ENCODE results near the gene SFXN4.
A peak's percentile ranks its signal among the peaks of the same experiment; 100 is the strongest.

The SFXN4 gene, protein sequence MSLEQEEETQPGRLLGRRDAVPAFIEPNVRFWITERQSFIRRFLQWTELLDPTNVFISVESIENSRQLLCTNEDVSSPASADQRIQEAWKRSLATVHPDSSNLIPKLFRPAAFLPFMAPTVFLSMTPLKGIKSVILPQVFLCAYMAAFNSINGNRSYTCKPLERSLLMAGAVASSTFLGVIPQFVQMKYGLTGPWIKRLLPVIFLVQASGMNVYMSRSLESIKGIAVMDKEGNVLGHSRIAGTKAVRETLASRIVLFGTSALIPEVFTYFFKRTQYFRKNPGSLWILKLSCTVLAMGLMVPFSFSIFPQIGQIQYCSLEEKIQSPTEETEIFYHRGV

DNA sequence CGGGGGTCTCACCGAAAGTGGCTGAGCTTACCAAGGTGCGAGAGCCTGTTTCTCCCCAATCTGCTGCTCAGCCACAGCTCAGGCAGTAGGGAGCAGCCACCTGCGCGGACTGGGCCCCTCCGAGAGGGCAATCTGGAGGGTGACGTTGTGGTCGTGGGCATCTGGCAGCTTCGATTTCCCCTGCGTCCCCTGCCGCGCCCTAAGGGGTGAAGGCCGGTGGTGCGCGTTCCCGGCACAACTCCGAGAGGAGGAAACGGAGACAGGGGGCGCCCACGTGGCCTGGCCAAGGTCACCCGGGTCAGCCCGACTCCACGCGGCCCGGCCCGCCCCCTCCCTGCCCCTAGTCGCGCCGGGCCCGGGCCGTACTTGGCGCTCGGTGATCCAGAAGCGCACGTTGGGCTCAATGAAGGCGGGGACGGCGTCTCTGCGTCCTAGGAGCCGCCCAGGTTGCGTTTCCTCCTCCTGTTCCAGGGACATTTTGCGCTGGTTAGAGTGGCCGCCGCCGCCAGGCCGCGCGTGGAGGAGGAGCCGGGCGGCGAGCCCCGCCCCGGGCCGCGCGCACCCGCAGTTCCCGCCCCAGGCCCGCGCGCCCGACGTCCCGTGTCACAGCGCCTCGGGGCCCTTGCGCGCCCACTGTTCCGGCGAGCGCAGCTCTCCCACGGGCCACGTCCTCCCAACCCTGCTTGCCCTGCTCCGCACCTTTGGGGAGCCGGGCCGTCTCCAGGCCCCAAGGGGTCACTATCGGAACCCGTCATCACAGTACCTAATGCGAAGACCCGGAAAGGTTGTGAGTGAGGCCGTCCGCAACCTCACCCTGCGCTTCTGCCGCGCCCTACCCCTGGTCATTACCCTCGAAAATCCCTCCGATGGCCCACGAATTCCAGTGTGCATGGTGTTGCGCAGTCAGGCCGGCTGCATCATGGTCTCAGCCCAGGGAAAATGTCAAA lies at the start of gene SFXN4:
Gene SFXN4 (minus strand): TSS at position 544 of the 947 bp plus-strand sequence. CDS start 67 bp downstream, at position 477.
- TF ChIP-seq ESRRG (CRISPR knock-in tag; IDR thresholded peaks at IDR 0.05): peak; percentile 77; the same call in 1 of the 2 replicates
- no peak for TF ChIP-seq TOX (CRISPR knock-in tag; IDR thresholded peaks at IDR 0.05; ENCODE audit: borderline replicate concordance)

DNA sequence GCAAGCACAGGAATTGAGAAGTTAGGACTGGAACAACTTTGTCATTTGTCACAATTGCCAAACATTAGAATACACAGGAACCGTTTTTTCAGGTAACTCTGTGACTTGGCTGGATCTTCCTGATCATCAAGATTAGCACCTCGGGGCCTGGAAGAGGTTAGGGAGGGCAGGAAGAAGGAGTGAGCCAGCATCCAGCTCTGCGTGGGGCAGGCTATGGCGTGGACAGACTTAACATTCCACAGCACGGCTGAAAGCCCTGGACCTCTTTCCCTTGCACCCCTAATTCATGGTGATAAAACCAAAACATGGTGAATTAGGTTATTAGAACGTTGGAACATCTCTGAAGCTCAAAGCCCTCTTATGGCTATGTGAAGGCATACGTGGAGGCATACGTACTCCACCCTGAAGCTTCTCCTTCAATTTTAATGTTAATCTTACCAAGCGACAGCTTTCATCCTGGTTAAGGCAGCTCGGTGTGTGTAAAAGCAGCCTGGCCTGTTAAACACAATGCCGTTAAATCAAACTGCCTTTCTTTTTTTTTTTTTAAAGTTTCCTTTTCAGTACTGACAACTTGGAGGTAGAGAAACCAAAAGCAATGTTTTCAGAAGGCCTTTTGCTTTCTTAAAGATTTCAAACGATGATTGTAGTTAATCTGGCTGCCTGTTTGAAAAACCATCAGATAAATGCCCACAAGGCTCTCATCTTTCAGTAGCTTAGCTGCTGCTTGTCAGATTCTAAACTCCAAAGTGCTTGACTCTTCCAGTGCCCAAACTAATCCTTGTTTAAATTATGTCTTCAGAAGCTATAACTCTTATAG lies 46.3 kb upstream of the SFXN4 start:
- no peak for ATAC-seq
- TF ChIP-seq, protein P1, sequence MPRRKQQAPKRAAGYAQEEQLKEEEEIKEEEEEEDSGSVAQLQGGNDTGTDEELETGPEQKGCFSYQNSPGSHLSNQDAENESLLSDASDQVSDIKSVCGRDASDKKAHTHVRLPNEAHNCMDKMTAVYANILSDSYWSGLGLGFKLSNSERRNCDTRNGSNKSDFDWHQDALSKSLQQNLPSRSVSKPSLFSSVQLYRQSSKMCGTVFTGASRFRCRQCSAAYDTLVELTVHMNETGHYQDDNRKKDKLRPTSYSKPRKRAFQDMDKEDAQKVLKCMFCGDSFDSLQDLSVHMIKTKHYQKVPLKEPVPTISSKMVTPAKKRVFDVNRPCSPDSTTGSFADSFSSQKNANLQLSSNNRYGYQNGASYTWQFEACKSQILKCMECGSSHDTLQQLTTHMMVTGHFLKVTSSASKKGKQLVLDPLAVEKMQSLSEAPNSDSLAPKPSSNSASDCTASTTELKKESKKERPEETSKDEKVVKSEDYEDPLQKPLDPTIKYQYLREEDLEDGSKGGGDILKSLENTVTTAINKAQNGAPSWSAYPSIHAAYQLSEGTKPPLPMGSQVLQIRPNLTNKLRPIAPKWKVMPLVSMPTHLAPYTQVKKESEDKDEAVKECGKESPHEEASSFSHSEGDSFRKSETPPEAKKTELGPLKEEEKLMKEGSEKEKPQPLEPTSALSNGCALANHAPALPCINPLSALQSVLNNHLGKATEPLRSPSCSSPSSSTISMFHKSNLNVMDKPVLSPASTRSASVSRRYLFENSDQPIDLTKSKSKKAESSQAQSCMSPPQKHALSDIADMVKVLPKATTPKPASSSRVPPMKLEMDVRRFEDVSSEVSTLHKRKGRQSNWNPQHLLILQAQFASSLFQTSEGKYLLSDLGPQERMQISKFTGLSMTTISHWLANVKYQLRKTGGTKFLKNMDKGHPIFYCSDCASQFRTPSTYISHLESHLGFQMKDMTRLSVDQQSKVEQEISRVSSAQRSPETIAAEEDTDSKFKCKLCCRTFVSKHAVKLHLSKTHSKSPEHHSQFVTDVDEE (CRISPR knock-in tag; IDR thresholded peaks at IDR 0.05): no peak
- peak; percentile 60; the same call in 1 of the 2 replicates for TF ChIP-seq ISL1 (CRISPR knock-in tag; IDR thresholded peaks at IDR 0.05)
- 0 out of 2 replicates have a peak, but pooled peaks have one; percentile 55 for TF ChIP-seq ZNF565 (CRISPR knock-in tag; conservative IDR thresholded peaks at IDR 0.05; ENCODE audit: low read depth)
- TF ChIP-seq, protein P2, sequence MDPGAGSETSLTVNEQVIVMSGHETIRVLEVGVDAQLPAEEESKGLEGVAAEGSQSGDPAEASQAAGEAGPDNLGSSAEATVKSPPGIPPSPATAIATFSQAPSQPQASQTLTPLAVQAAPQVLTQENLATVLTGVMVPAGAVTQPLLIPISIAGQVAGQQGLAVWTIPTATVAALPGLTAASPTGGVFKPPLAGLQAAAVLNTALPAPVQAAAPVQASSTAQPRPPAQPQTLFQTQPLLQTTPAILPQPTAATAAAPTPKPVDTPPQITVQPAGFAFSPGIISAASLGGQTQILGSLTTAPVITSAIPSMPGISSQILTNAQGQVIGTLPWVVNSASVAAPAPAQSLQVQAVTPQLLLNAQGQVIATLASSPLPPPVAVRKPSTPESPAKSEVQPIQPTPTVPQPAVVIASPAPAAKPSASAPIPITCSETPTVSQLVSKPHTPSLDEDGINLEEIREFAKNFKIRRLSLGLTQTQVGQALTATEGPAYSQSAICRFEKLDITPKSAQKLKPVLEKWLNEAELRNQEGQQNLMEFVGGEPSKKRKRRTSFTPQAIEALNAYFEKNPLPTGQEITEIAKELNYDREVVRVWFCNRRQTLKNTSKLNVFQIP (CRISPR knock-in tag; IDR thresholded peaks at IDR 0.05; ENCODE audit: borderline replicate concordance, low read depth): no peak
- TF ChIP-seq TCF4 (CRISPR knock-in tag; IDR thresholded peaks at IDR 0.05; ENCODE audit: borderline replicate concordance): peak; percentile 29; the same call in 1 of the 2 replicates

More for the DNA sequence above, at the start of gene SFXN4:
- ATAC-seq: peak; percentile 94

DNA sequence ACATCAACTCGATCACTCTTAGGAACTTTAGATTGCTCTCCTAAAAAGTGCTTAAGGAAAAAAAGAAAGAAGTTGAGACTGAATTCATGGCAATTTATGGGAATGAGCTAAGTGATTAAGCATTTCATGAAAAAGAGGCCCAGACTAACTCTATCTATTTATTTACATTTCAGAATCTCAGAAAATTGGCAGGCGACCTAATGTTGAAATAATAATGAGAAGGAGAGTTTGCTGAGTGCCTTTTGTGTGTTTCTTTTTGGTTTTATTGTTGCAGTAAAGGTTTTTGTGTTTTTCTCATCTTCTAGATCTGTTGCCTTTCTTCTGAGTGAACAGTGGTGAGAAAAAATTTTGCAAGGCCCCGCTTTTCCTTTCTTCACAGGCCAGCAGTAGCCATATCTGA lies 45.7 kb upstream of the SFXN4 start:
- TF ChIP-seq ESRRG (CRISPR knock-in tag; IDR thresholded peaks at IDR 0.05) (no peak), ZC3H10 (CRISPR knock-in tag; IDR thresholded peaks at IDR 0.05) (no peak), ZFP3 (CRISPR knock-in tag; IDR thresholded peaks at IDR 0.05) (no peak), TCF4 (CRISPR knock-in tag; IDR thresholded peaks at IDR 0.05; ENCODE audit: borderline replicate concordance) (no peak), OSR1 (CRISPR knock-in tag; IDR thresholded peaks at IDR 0.05) (no peak), BACH2 (CRISPR knock-in tag; IDR thresholded peaks at IDR 0.05; ENCODE audit: borderline replicate concordance) (no peak), ISL1 (CRISPR knock-in tag; IDR thresholded peaks at IDR 0.05) (no peak), ARNTL (CRISPR knock-in tag; IDR thresholded peaks at IDR 0.05; ENCODE audit: borderline replicate concordance, low read depth) (no peak), GLIS3 (CRISPR knock-in tag; IDR thresholded peaks at IDR 0.05) (no peak), ZNF8 (CRISPR knock-in tag; IDR thresholded peaks at IDR 0.05) (no peak), PPARA (CRISPR knock-in tag; IDR thresholded peaks at IDR 0.05; ENCODE audit: borderline replicate concordance) (no peak), ZNF70 (CRISPR knock-in tag; IDR thresholded peaks at IDR 0.05) (no peak)
- TF ChIP-seq, protein P3, sequence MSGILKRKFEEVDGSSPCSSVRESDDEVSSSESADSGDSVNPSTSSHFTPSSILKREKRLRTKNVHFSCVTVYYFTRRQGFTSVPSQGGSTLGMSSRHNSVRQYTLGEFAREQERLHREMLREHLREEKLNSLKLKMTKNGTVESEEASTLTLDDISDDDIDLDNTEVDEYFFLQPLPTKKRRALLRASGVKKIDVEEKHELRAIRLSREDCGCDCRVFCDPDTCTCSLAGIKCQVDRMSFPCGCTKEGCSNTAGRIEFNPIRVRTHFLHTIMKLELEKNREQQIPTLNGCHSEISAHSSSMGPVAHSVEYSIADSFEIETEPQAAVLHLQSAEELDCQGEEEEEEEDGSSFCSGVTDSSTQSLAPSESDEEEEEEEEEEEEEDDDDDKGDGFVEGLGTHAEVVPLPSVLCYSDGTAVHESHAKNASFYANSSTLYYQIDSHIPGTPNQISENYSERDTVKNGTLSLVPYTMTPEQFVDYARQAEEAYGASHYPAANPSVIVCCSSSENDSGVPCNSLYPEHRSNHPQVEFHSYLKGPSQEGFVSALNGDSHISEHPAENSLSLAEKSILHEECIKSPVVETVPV (CRISPR knock-in tag; IDR thresholded peaks at IDR 0.05): no peak
- TF ChIP-seq, protein P2 (CRISPR knock-in tag; IDR thresholded peaks at IDR 0.05; ENCODE audit: borderline replicate concordance, low read depth): no peak
- TF ChIP-seq, protein P4, sequence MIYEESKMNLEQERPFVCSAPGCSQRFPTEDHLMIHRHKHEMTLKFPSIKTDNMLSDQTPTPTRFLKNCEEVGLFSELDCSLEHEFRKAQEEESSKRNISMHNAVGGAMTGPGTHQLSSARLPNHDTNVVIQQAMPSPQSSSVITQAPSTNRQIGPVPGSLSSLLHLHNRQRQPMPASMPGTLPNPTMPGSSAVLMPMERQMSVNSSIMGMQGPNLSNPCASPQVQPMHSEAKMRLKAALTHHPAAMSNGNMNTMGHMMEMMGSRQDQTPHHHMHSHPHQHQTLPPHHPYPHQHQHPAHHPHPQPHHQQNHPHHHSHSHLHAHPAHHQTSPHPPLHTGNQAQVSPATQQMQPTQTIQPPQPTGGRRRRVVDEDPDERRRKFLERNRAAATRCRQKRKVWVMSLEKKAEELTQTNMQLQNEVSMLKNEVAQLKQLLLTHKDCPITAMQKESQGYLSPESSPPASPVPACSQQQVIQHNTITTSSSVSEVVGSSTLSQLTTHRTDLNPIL (CRISPR knock-in tag; IDR thresholded peaks at IDR 0.05; ENCODE audit: low read depth): no peak
- TF ChIP-seq, protein P1 (CRISPR knock-in tag; IDR thresholded peaks at IDR 0.05): no peak
- ATAC-seq: no peak
